ENCODE measurements around the gene DIPK1C.

Gene DIPK1C

GRCh38 chr18:74450626-74451025 lies 6.5 kb downstream of the DIPK1C start:
- no peak for DNase-seq

- no peak for DNase-seq
Observed at GRCh38 chr18:74447404-74448152, 9.5 kb downstream of the DIPK1C start.

- DNase-seq: no peak
Observed at GRCh38 chr18:74446631-74447403, 10.3 kb downstream of the DIPK1C start.

- DNase-seq: no peak
Observed at GRCh38 chr18:74446178-74446577, 10.9 kb downstream of the DIPK1C start.

GRCh38 chr18:74445585-74445984 lies 11.5 kb downstream of the DIPK1C start:
- no peak for DNase-seq

GRCh38 chr18:74444104-74444503 lies 13.0 kb downstream of the DIPK1C start:
- no peak for DNase-seq

GRCh38 chr18:74440808-74441427 lies 16.2 kb downstream of the DIPK1C start:
- no peak for DNase-seq

GRCh38 chr18:74438091-74438490 lies 19.0 kb downstream of the DIPK1C start:
- no peak for DNase-seq

- DNase-seq: no peak
Observed at GRCh38 chr18:74436158-74436769, 20.8 kb downstream of the DIPK1C start.

GRCh38 chr18:74435740-74436139 lies 21.4 kb downstream of the DIPK1C start:
- no peak for DNase-seq

- no peak for DNase-seq
Observed at GRCh38 chr18:74434466-74434865, 22.6 kb downstream of the DIPK1C start.

- DNase-seq: no peak
Observed at GRCh38 chr18:74430806-74431571, 26.1 kb downstream of the DIPK1C start.

- DNase-seq: no peak
Observed at GRCh38 chr18:74430231-74430630, 26.9 kb downstream of the DIPK1C start.

GRCh38 chr18:74429096-74429495 lies 28.0 kb downstream of the DIPK1C start:
- DNase-seq: no peak

GRCh38 chr18:74427442-74428112 lies 29.5 kb downstream of the DIPK1C start:
- no peak for DNase-seq

GRCh38 chr18:74425876-74426275 lies 31.2 kb downstream of the DIPK1C start:
- DNase-seq: no peak

GRCh38 chr18:74425161-74425560 lies 31.9 kb downstream of the DIPK1C start:
- no peak for DNase-seq

- no peak for DNase-seq
Observed at GRCh38 chr18:74422541-74422940, 34.6 kb downstream of the DIPK1C start.

- no peak for DNase-seq
Observed at GRCh38 chr18:74420926-74421325, 36.2 kb downstream of the DIPK1C start.

- no peak for DNase-seq
Observed at GRCh38 chr18:74420481-74420880, 36.6 kb downstream of the DIPK1C start.

- DNase-seq: no peak
Observed at GRCh38 chr18:74419761-74420160, 37.3 kb downstream of the DIPK1C start.

- DNase-seq: no peak
Observed at GRCh38 chr18:74418023-74418422, 39.1 kb downstream of the DIPK1C start.

All from CD4-positive, alpha-beta T cell treated with Interleukin-10 for 1 hour (primary cell).